ENCODE data around the gene DDIAS. TPM values are rescaled to one million over a fixed set of nuclear protein-coding genes. Genes with fewer than 3 reads are reported as not detected.
A peak's percentile ranks its signal among the peaks of the same experiment; 100 is the strongest.

The DDIAS gene
- total and polyA plus RNA-seq, 2 donors (not counting 1 experiment from before 2014, with no cell fraction given), result 2.3 to 3.0 TPM

DNA sequence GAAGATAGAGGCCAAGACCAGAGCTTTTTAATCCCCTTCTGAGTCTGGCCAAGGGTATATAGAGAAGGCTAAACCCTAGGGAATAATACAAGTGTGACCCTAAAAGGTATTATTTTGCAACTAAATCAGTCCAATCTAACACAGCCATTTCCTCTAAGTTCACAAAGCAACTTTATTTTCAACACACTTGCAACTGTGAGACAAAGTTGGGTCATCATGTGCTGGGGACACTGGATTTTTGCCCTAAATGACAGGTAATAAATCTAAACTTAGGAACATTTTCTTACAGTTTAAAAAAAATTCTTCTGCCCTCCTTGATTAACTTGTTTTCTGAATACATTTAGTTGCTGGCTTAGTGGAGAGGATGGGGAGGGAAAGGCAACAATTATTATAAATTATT is 78.3 kb downstream of the DDIAS start:
- H3K9ac ChIP-seq (ENCODE audit: insufficient read depth, low read length), result no peak overlapping the region
- DNase-seq (ENCODE audit: low read depth in 2 of 2), result no peak
- peak overlapping the region; percentile 11 for H3K27ac ChIP-seq (ENCODE audit: insufficient read depth, low read length)
- H3K79me2 ChIP-seq (ENCODE audit: control insufficient read depth, insufficient read depth, low read length), result no peaks in the 10 kb centered on the region
- no peaks in the 10 kb centered on the region for H3K36me3 ChIP-seq (ENCODE audit: control insufficient read depth, insufficient read depth, low read length)
- TF ChIP-seq, protein P1, sequence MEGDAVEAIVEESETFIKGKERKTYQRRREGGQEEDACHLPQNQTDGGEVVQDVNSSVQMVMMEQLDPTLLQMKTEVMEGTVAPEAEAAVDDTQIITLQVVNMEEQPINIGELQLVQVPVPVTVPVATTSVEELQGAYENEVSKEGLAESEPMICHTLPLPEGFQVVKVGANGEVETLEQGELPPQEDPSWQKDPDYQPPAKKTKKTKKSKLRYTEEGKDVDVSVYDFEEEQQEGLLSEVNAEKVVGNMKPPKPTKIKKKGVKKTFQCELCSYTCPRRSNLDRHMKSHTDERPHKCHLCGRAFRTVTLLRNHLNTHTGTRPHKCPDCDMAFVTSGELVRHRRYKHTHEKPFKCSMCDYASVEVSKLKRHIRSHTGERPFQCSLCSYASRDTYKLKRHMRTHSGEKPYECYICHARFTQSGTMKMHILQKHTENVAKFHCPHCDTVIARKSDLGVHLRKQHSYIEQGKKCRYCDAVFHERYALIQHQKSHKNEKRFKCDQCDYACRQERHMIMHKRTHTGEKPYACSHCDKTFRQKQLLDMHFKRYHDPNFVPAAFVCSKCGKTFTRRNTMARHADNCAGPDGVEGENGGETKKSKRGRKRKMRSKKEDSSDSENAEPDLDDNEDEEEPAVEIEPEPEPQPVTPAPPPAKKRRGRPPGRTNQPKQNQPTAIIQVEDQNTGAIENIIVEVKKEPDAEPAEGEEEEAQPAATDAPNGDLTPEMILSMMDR (conservative IDR thresholded peaks at IDR 0.05 in 1 of 2, IDR thresholded peaks at IDR 0.05 in 1 of 2; ENCODE audit: low read depth in 1 of 2, low read length in 2 of 2), result no peak
- TF ChIP-seq EZH2 (IDR thresholded peaks at IDR 0.05; ENCODE audit: low read length, missing control alignments), result no peak
- no peaks in the 10 kb centered on the region for H3K27me3 ChIP-seq (ENCODE audit: control insufficient read depth, insufficient read depth, low read length)
- peaks cover 7% of the 10 kb centered on the region for H3K4me1 ChIP-seq (ENCODE audit: control insufficient read depth, extremely low read depth, insufficient read depth, low read length)
- H4K20me1 ChIP-seq (ENCODE audit: control insufficient read depth, extremely low read depth, insufficient read depth, low read length), result no peaks in the 10 kb centered on the region
- H2AFZ ChIP-seq (ENCODE audit: low read length), result no peak overlapping the region
- H3K4me2 ChIP-seq (ENCODE audit: extremely low read depth, insufficient read depth, low read length), result no peak overlapping the region
- no peak overlapping the region for H3K4me3 ChIP-seq (replicated peaks in 1 of 4; ENCODE audit: control extremely low read depth in 1 of 4, insufficient read depth in 1 of 4, low read depth in 3 of 4, low read length in 4 of 4)
- no peaks in the 10 kb centered on the region for H3K9me3 ChIP-seq (ENCODE audit: control insufficient read depth, insufficient read depth, low read depth, low read length)

DNA sequence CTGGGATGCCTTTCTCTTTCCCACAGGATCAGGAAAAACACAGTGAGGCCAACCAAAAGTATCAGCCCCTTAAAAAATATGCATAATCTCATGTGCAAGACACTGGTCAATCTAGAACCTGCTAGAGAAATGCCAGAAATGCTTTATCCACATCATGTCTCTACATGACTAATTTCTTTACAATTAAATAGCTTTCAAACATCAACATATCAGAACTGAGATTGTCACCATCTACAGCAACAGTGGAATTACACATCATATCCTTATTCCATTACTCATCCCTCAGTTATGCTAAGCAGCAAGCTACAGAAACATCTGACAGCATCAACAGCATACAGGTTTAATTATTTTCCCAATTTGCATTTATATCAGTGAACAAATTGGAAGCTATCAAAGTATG is 78.8 kb downstream of the DDIAS start:
- Histone ChIP-seq H3K4me3 (replicated peaks in 1 of 4; ENCODE audit: control extremely low read depth in 1 of 4, insufficient read depth in 1 of 4, low read depth in 3 of 4, low read length in 4 of 4) (no peak overlapping the region), H2AFZ (ENCODE audit: low read length) (no peak overlapping the region), H4K20me1 (ENCODE audit: control insufficient read depth, extremely low read depth, insufficient read depth, low read length) (no peaks in the 10 kb centered on the region), H3K4me2 (ENCODE audit: extremely low read depth, insufficient read depth, low read length) (peak overlapping the region; percentile 51), H3K27ac (ENCODE audit: insufficient read depth, low read length) (peak overlapping the region; percentile 11), H3K79me2 (ENCODE audit: control insufficient read depth, insufficient read depth, low read length) (no peaks in the 10 kb centered on the region), H3K4me1 (ENCODE audit: control insufficient read depth, extremely low read depth, insufficient read depth, low read length) (peaks cover 7% of the 10 kb centered on the region), H3K9ac (ENCODE audit: insufficient read depth, low read length) (no peak overlapping the region), H3K36me3 (ENCODE audit: control insufficient read depth, insufficient read depth, low read length) (no peaks in the 10 kb centered on the region), H3K27me3 (ENCODE audit: control insufficient read depth, insufficient read depth, low read length) (no peaks in the 10 kb centered on the region), H3K9me3 (ENCODE audit: control insufficient read depth, insufficient read depth, low read depth, low read length) (no peaks in the 10 kb centered on the region)
- TF ChIP-seq, protein P1 (conservative IDR thresholded peaks at IDR 0.05 in 1 of 2, IDR thresholded peaks at IDR 0.05 in 1 of 2; ENCODE audit: low read depth in 1 of 2, low read length in 2 of 2), result no peak
- no peak for TF ChIP-seq EZH2 (IDR thresholded peaks at IDR 0.05; ENCODE audit: low read length, missing control alignments)
- peak; percentile 43 to 90 for DNase-seq (ENCODE audit: low read depth in 2 of 2)

DNA sequence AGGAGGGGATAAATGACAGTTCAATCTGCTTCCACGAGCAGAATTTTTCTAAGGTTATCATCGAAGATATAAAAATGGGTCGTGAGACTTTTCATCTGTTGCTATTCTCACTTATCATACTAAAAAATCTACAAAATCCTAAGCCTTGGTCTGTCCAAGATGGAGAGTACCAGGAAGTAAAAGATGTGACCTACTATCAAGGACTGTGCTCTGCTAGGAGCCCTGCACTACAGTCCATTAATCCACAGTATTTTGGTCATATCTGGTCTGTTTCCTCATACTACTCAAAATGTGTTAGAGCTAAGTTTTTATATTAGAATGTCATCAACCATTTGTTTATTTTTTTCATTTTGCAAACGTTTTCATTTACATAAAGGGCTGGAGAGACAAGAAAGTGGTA is 79.4 kb downstream of the DDIAS start:
- no peak for TF ChIP-seq EZH2 (IDR thresholded peaks at IDR 0.05; ENCODE audit: low read length, missing control alignments)
- TF ChIP-seq, protein P1 (conservative IDR thresholded peaks at IDR 0.05 in 1 of 2, IDR thresholded peaks at IDR 0.05 in 1 of 2; ENCODE audit: low read depth in 1 of 2, low read length in 2 of 2), result no peak

More for the DNA sequence above, 79.4 kb downstream of the DDIAS start:
- Histone ChIP-seq H3K79me2 (ENCODE audit: control insufficient read depth, insufficient read depth, low read length) (no peaks in the 10 kb centered on the region), H3K27ac (ENCODE audit: insufficient read depth, low read length) (no peak overlapping the region), H3K9ac (ENCODE audit: insufficient read depth, low read length) (no peak overlapping the region), H3K36me3 (ENCODE audit: control insufficient read depth, insufficient read depth, low read length) (no peaks in the 10 kb centered on the region), H3K4me1 (ENCODE audit: control insufficient read depth, extremely low read depth, insufficient read depth, low read length) (peaks cover 7% of the 10 kb centered on the region), H3K9me3 (ENCODE audit: control insufficient read depth, insufficient read depth, low read depth, low read length) (no peaks in the 10 kb centered on the region), H3K4me3 (replicated peaks in 1 of 4; ENCODE audit: control extremely low read depth in 1 of 4, insufficient read depth in 1 of 4, low read depth in 3 of 4, low read length in 4 of 4) (no peak overlapping the region), H3K4me2 (ENCODE audit: extremely low read depth, insufficient read depth, low read length) (no peak overlapping the region), H4K20me1 (ENCODE audit: control insufficient read depth, extremely low read depth, insufficient read depth, low read length) (no peaks in the 10 kb centered on the region), H3K27me3 (ENCODE audit: control insufficient read depth, insufficient read depth, low read length) (no peaks in the 10 kb centered on the region), H2AFZ (ENCODE audit: low read length) (no peak overlapping the region)
- DNase-seq (ENCODE audit: low read depth in 2 of 2), result no peak
